ENCODE data around the gene SOCS6.

The SOCS6 gene

DNA sequence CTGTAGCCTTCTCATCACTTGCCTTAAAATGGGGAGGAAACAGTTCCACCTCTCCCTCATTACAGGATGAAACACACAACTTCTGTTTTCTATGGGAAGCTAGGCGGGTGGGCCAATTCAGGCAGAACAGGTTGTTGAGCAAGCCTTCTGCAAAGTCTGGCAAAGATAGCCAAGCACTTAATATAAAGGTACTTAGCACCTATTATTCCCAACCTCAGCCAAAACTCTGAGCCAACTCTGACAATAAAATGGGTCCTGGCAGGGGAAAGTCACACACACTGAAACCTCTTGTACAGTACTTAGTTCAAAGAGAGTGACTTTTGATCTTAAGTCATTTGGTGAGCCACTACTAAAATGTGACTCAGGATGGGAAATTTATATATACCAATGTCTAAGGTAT, 15.8 kb upstream of the SOCS6 start:
- H3K27ac ChIP-seq (ENCODE audit: low read length): no peak overlapping the region
- H4K20me1 ChIP-seq (ENCODE audit: insufficient read depth, low read length): no peaks in the 10 kb centered on the region
- TF ChIP-seq EZH2phosphoT487 (IDR thresholded peaks at IDR 0.05; ENCODE audit: low read depth): no peak
- TF ChIP-seq, protein P1, sequence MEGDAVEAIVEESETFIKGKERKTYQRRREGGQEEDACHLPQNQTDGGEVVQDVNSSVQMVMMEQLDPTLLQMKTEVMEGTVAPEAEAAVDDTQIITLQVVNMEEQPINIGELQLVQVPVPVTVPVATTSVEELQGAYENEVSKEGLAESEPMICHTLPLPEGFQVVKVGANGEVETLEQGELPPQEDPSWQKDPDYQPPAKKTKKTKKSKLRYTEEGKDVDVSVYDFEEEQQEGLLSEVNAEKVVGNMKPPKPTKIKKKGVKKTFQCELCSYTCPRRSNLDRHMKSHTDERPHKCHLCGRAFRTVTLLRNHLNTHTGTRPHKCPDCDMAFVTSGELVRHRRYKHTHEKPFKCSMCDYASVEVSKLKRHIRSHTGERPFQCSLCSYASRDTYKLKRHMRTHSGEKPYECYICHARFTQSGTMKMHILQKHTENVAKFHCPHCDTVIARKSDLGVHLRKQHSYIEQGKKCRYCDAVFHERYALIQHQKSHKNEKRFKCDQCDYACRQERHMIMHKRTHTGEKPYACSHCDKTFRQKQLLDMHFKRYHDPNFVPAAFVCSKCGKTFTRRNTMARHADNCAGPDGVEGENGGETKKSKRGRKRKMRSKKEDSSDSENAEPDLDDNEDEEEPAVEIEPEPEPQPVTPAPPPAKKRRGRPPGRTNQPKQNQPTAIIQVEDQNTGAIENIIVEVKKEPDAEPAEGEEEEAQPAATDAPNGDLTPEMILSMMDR (IDR thresholded peaks at IDR 0.05; ENCODE audit: low read depth, low read length): no peak
- no peak overlapping the region for H3K9ac ChIP-seq (ENCODE audit: low read length)
- H2AFZ ChIP-seq (ENCODE audit: low read depth, low read length): no peak overlapping the region
- H3K79me2 ChIP-seq (ENCODE audit: low read length): no peaks in the 10 kb centered on the region
- no peak overlapping the region for H3K4me2 ChIP-seq (ENCODE audit: low read length)
- H3K36me3 ChIP-seq (replicated peaks; ENCODE audit: low read depth, low read length): no peaks in the 10 kb centered on the region
- peaks cover 36% of the 10 kb centered on the region for H3K9me3 ChIP-seq (ENCODE audit: insufficient read depth, low read length)
- no peaks in the 10 kb centered on the region for H3K4me1 ChIP-seq (ENCODE audit: low read length)
- H3K4me3 ChIP-seq (ENCODE audit: low read length): no peak overlapping the region
- no peaks in the 10 kb centered on the region for H3K27me3 ChIP-seq (ENCODE audit: low read depth, low read length)

- Histone ChIP-seq H3K4me3 (ENCODE audit: low read length) (no peak overlapping the region), H3K27ac (ENCODE audit: low read length) (no peak overlapping the region), H3K27me3 (ENCODE audit: low read depth, low read length) (no peaks in the 10 kb centered on the region), H3K79me2 (ENCODE audit: low read length) (no peaks in the 10 kb centered on the region), H3K4me2 (ENCODE audit: low read length) (no peak overlapping the region), H4K20me1 (ENCODE audit: insufficient read depth, low read length) (no peaks in the 10 kb centered on the region), H3K9ac (ENCODE audit: low read length) (no peak overlapping the region), H2AFZ (ENCODE audit: low read depth, low read length) (no peak overlapping the region), H3K4me1 (ENCODE audit: low read length) (peaks cover 7% of the 10 kb centered on the region), H3K36me3 (replicated peaks; ENCODE audit: low read depth, low read length) (no peaks in the 10 kb centered on the region), H3K9me3 (ENCODE audit: insufficient read depth, low read length) (peaks cover 22% of the 10 kb centered on the region; the same call in 1 of the 2 replicates)
- TF ChIP-seq EZH2phosphoT487 (IDR thresholded peaks at IDR 0.05; ENCODE audit: low read depth): no peak
- TF ChIP-seq, protein P1 (IDR thresholded peaks at IDR 0.05; ENCODE audit: low read depth, low read length): no peak
Measured at GRCh38 chr18:70276416-70277191, 12.2 kb upstream of the SOCS6 start.

DNA sequence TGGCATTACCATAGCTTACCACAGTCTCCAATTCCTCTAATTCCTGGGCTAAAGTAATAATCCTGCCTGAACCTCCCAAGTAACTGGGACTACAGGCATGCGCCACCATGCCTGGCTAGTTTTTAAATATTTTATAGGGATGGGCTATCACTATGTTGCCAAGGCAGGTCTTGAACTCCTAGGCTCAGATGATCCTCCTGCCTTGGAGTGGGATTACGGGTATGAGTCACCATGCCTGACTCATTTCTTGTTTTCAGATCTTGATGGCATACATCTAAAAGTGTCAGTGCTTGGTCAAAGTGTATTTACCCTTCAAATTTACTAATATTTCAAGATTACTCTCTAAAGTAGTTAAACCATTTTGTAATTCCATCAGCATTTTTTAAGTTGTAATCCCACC, 9.4 kb upstream of the SOCS6 start:
- no peaks in the 10 kb centered on the region for H3K27me3 ChIP-seq (ENCODE audit: low read depth, low read length)
- H3K36me3 ChIP-seq (replicated peaks; ENCODE audit: low read depth, low read length): no peaks in the 10 kb centered on the region
- no peaks in the 10 kb centered on the region for H3K79me2 ChIP-seq (ENCODE audit: low read length)
- H3K9ac ChIP-seq (ENCODE audit: low read length): no peak overlapping the region
- no peak for TF ChIP-seq EZH2phosphoT487 (IDR thresholded peaks at IDR 0.05; ENCODE audit: low read depth)
- TF ChIP-seq, protein P1 (IDR thresholded peaks at IDR 0.05; ENCODE audit: low read depth, low read length): no peak
- H2AFZ ChIP-seq (ENCODE audit: low read depth, low read length): no peak overlapping the region
- H3K27ac ChIP-seq (ENCODE audit: low read length): no peak overlapping the region
- H3K4me1 ChIP-seq (ENCODE audit: low read length): peaks cover 7% of the 10 kb centered on the region
- peaks cover 7% of the 10 kb centered on the region; the same call in 1 of the 2 replicates for H3K9me3 ChIP-seq (ENCODE audit: insufficient read depth, low read length)
- H3K4me3 ChIP-seq (ENCODE audit: low read length): no peak overlapping the region
- H4K20me1 ChIP-seq (ENCODE audit: insufficient read depth, low read length): no peaks in the 10 kb centered on the region
- no peak overlapping the region for H3K4me2 ChIP-seq (ENCODE audit: low read length)

DNA sequence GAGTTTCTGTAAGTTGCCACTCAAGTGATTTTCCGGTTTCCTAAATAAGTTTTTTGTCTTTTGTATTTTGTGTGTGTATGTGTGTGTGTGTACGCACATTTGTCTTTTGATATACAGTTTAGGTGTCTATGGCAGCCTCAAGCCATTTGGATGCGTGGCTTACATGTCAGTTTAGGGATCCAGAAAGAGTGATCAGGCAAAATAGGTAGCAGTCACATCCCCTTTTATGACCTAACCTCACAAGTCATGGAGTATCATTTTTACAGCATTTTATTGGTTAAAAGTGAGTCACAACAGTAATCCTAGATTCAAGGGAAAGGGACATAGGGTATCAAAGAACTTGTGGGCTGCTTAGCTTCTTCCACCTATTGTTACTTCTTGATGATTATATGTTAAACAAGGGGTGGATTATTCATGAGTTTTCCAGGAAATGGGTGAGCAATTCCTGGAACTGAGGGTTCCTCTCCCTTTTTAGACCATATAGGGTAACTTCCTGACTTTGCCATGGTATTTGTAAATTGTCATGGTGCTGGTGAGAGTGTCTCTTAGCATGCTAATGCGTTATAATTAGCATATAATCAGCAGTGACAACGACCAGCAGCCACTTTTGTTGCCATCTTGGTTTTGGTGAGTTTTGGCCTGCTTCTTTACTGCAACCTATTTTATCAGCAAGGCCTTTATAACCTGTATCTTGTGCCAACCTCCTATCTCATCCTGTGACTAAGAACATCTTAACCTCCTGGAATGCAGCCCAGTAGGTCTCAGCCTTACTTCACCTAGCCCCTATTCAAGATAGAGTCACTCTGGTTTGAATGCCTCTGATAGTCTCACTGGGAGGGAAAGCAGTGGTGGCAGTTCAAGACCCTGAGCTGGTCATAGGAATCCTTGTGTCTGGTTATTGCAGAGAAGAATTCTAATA, 8.6 kb upstream of the SOCS6 start:
- H3K27ac ChIP-seq (ENCODE audit: low read length): no peak overlapping the region
- peaks cover 13% of the 10 kb centered on the region for H3K4me1 ChIP-seq (ENCODE audit: low read length)
- H3K27me3 ChIP-seq (ENCODE audit: low read depth, low read length): no peaks in the 10 kb centered on the region
- TF ChIP-seq, protein P1 (IDR thresholded peaks at IDR 0.05; ENCODE audit: low read depth, low read length): no peak
- TF ChIP-seq EZH2phosphoT487 (IDR thresholded peaks at IDR 0.05; ENCODE audit: low read depth): no peak
- peaks cover 7% of the 10 kb centered on the region; the same call in 1 of the 2 replicates for H3K9me3 ChIP-seq (ENCODE audit: insufficient read depth, low read length)
- H3K4me2 ChIP-seq (ENCODE audit: low read length): no peak overlapping the region
- H3K36me3 ChIP-seq (replicated peaks; ENCODE audit: low read depth, low read length): no peaks in the 10 kb centered on the region
- no peaks in the 10 kb centered on the region for H3K79me2 ChIP-seq (ENCODE audit: low read length)
- no peaks in the 10 kb centered on the region for H4K20me1 ChIP-seq (ENCODE audit: insufficient read depth, low read length)
- H2AFZ ChIP-seq (ENCODE audit: low read depth, low read length): no peak overlapping the region
- no peak overlapping the region for H3K4me3 ChIP-seq (ENCODE audit: low read length)
- no peak overlapping the region for H3K9ac ChIP-seq (ENCODE audit: low read length)

Data from OCI-LY3 (cell line).